Dendritic cell treated with granulocyte-macrophage colony-stimulating factor and Interleukin-4, amounts not matched to agents 40 ng/mL and 50 ng/mL, for 4 days (primary cell): Measurements from ENCODE around the gene DNASE1L2.

ENCODE experiments used
- H3K27ac Mint-ChIP-seq: one replicate; pipeline ENCODE4 v1.8.0; 2022; ENCODE audit warnings: mild to moderate bottlenecking, mixed read lengths
- H3K27me3 Mint-ChIP-seq: one replicate; pipeline ENCODE4 v1.8.0; 2022; ENCODE audit warnings: mild to moderate bottlenecking, mixed read lengths
- H3K36me3 Mint-ChIP-seq: one replicate; pipeline ENCODE4 v1.8.0; 2022; ENCODE audit warnings: low read depth, mixed read lengths
- H3K4me1 Mint-ChIP-seq: one replicate; pipeline ENCODE4 v1.8.0; 2022; ENCODE audit warnings: low read depth, mixed read lengths
- H3K4me3 Mint-ChIP-seq: one replicate; pipeline ENCODE4 v1.8.0; 2022; ENCODE audit warnings: mild to moderate bottlenecking, moderate library complexity, mixed read lengths
- H3K9me3 Mint-ChIP-seq: one replicate; pipeline ENCODE4 v1.8.0; 2022; ENCODE audit warnings: mixed read lengths
- intact Hi-C: fragments of 100-400 bp; cut with micrococcal nuclease; formaldehyde crosslinking; loops from one replicate; pipeline ENCODE4 v1.15.0; 2022

DNASE1L2 gene

DNA sequence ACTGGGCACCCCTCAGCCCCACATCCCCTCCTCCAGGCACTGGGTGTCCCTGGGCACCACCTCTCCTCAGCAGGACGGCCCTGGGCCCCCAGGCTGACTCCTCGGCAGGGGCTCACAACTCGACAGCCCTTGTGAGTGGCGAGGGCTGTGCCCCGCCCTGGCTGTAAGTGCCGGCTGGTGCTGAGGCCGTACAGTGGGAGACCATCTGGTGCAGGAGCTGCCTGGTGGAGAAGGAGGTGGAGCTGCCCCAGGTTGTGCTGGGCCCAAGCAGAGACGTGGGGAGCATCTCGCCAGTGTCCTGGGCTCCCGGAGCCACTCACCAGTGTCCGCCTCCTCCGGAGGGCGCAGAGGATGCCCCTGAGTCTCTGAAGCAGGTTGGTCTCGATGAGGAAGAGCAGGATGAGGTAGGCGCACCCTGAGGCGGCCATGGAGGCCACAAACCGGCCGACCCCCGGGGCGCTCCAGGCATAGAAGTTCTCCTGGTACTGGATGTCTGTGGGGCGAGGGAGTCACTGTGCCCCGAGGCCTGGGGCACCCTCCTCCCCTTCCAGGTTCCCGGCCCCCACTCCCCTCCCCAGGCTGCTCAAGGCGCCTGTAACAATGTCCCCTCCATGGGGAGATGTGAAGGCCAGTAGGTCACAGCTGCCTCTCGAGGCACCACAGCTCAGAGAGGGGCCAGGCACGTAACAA, 46.8 kb downstream of the DNASE1L2 start:
- Mint-ChIP-seq H3K9me3 (no peaks in the 10 kb centered on the region), H3K4me1 (no peaks in the 10 kb centered on the region)

DNA sequence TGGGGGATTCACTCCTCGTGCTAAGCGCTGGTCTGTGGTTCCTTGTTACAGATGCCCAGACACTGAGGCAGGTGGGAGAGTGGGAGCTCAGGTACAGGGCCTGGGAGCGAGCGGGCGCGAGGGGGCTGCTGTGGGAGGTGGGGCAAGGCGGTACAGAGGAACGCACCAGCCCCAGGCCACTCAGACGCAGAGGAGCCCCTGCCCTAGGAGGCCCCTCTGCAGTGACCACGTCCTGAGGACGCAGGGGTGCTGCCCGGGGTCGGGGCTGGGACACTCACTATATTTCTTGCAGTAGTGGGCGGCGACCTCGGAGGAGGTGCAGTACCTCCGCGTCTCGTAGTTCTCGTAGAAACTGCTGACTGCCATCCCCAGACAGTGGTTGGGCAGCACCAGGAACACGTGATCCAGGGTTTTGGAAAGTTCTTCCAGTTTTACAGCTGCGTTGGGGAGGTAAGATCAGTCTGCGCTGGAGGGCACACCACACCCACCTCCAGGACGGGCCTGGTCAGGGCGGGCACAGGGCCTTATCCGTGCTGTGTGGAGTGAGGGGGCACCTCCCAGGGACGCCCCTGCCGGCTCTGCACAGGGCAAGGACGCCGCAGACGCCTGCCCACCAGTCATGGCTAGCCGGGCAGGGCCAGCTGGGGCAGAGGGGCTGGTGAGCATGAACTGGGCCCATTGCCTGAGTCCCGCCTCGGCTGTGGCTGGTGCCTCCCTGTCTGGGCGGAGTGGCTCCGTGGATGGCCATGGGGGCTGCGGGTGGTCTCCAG, 47.9 kb downstream of the DNASE1L2 start:
- Mint-ChIP-seq H3K4me3 (no peak overlapping the region), H3K27me3 (no peaks in the 10 kb centered on the region), H3K27ac (no peak overlapping the region), H3K36me3 (no peaks in the 10 kb centered on the region), H3K4me1 (no peaks in the 10 kb centered on the region), H3K9me3 (no peaks in the 10 kb centered on the region)
- intact Hi-C loops, result no loop called here

More for the DNA sequence above, 46.8 kb downstream of the DNASE1L2 start:
- no peak overlapping the region for H3K27ac Mint-ChIP-seq
- H3K36me3 Mint-ChIP-seq, result no peaks in the 10 kb centered on the region
- no peak overlapping the region for H3K4me3 Mint-ChIP-seq
- H3K27me3 Mint-ChIP-seq, result no peaks in the 10 kb centered on the region
- intact Hi-C loops, result no loop called here

DNA sequence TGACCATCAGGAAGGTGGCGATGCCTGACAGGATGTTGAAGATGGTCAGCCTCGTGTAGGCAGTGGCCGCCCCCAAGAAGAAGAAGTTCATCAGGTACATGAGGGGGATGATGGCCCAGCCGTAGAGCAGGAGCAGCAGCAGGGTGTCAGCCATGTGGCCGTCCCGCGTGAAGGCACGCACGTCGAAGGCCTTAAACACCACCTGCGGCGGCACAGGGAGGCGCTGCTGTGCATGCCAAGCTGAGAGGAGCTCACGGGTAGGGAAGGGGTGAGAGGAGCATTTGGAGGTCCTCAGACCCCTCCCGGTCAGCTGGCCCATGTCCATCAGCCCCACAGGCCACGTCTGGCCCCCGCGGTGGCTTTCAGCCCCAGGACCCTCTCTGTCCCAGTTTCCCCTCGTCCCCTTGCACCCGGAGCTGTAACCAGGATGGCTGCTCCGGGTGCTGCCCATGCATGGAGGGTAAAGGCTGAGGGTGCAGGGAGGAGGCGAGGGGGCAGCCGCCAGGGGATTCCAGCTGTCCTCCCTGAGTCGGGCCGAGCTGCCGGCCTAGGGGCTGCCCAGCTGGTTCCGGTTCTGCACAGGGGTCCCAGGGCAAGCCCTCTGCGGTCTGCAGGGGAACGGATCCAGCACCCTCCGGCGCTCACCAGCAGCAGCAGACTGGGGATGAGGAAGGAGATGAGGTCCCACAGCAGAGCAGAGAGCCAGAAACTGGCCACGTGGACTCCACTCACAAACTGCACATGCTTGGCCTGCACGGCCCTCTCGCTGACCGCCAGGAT, 48.7 kb downstream of the DNASE1L2 start:
- intact Hi-C loops, result no loop called here
- Mint-ChIP-seq H3K4me1 (no peaks in the 10 kb centered on the region), H3K27ac (no peak overlapping the region), H3K4me3 (no peak overlapping the region), H3K9me3 (no peaks in the 10 kb centered on the region), H3K27me3 (no peaks in the 10 kb centered on the region), H3K36me3 (no peaks in the 10 kb centered on the region)

DNA sequence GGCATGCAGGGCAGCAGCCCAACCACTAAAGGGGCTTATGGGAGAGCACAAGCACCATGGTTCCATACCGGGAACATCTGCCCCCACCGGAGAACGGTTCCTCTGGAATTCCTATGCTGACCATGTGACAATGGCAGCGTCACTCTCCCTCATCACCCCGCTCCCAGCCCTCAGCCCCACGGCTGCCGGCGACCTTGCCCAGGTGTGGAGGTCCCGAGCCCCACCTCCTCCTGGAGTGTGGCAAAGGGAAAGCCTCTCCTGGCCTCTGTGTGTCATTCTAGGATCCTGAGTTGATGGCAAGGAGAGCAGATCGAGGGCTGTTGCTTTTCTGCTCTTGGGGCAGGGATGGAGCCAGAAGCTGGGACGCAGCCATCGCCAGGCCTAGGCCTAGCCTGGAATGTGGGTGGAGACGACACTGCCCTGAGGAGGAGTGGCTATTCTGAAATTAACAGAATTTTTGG, 49.5 kb downstream of the DNASE1L2 start:
- Mint-ChIP-seq H3K4me1 (no peaks in the 10 kb centered on the region), H3K27ac (no peak overlapping the region), H3K27me3 (no peaks in the 10 kb centered on the region), H3K9me3 (no peaks in the 10 kb centered on the region), H3K4me3 (no peak overlapping the region), H3K36me3 (no peaks in the 10 kb centered on the region)
- intact Hi-C loops, result no loop called here

DNA sequence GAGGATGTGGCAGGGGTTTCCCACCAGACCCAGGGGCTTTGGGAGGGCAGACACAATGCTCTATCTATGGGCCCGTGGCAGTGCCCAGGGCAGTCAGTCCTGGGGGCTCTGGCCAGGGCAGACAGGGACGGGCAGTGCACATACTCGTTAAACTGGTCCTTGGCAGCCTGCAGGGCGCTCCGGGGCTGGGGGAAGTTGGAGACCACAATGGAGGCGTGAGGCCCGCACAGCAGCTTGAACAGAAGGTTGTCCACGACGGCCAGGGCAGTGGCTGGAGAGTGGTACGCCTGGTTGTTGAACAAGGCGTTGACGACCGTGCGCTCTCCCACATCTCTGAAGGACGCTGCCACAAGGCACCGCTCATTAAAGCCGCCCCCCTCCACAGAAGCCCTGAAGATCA, 50.3 kb downstream of the DNASE1L2 start:
- Mint-ChIP-seq H3K4me1 (no peaks in the 10 kb centered on the region), H3K27me3 (no peaks in the 10 kb centered on the region), H3K4me3 (no peak overlapping the region), H3K27ac (no peak overlapping the region), H3K36me3 (no peaks in the 10 kb centered on the region), H3K9me3 (no peaks in the 10 kb centered on the region)
- intact Hi-C loops, result no loop called here

DNA sequence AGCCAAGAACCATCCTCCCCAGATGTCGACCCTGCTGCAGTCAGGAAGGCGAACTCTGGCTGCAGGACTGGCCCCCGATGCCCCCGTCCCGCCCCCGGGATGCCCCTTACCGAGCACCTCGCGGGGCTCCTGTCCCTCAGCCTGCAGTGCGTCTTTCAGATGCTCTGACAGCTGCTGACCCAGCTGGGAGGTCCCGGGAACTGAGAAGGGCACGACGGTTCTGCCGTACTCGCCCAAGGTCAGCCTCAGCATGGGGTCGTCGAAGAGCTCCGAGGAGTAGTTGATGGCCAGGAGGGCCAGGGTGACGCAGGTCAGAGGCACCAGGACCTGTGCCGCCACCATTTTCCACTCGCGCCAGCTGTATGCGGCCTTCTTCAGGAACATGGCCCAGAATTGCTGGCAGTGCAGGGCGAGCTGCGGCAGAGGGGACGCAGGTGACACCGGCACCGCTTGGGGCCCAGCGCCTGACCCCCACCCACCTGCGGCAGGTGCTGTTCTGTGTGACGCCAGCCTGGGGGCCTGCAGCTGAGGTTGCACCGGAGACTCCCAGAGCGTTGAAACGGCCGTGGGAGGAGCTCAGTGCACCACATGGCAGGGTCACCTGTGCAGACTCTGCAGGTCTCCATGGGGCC, 51.8 kb downstream of the DNASE1L2 start:
- Mint-ChIP-seq H3K27me3 (no peaks in the 10 kb centered on the region), H3K36me3 (no peaks in the 10 kb centered on the region), H3K4me1 (no peaks in the 10 kb centered on the region), H3K27ac (no peak overlapping the region), H3K4me3 (no peak overlapping the region), H3K9me3 (no peaks in the 10 kb centered on the region)
- intact Hi-C loops, result no loop called here
